GM18951 (cell line): Measurements from ENCODE around the gene FAM120AOS.

Experiments
- POLR2A ChIP-seq: IDR thresholded peaks from 4 replicates; pipeline ENCODE4 v1.6.1; 2011; ENCODE audit warnings: mild to moderate bottlenecking; ENCODE audit not compliant: insufficient read length, insufficient read depth; ENCODE audit errors: extremely low read depth
- in situ Hi-C: fragments of 300-500 bp; cut with MboI; formaldehyde crosslinking; loops from one replicate; pipeline ENCODE4 v1.12.0; 2022; ENCODE audit warnings: low sequenced_read_pairs, mixed read lengths, inconsistent platforms; ENCODE audit not compliant: unreplicated experiment

The FAM120AOS gene

DNA sequence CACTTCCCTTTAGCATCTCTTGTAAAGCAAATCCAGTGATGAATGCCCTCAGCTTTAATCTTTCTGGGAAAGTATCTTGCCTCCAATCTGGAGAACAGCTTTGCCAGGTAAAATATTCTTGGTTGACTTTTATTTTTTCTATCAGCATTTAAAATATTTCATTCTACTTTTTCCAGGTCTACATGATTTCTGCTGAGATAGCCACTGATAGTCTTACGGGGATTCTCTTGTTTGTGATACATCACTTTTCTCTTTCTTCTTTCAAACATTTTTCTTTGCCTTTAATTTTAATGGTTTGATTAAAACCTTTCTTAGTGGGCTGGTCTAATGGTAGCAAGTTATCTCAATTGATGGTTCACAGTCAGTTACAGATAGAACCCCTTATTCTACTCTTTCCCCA, 35.8 kb downstream of the FAM120AOS start:
- in situ Hi-C loops: no loop called here
- no peak for TF ChIP-seq POLR2A

DNA sequence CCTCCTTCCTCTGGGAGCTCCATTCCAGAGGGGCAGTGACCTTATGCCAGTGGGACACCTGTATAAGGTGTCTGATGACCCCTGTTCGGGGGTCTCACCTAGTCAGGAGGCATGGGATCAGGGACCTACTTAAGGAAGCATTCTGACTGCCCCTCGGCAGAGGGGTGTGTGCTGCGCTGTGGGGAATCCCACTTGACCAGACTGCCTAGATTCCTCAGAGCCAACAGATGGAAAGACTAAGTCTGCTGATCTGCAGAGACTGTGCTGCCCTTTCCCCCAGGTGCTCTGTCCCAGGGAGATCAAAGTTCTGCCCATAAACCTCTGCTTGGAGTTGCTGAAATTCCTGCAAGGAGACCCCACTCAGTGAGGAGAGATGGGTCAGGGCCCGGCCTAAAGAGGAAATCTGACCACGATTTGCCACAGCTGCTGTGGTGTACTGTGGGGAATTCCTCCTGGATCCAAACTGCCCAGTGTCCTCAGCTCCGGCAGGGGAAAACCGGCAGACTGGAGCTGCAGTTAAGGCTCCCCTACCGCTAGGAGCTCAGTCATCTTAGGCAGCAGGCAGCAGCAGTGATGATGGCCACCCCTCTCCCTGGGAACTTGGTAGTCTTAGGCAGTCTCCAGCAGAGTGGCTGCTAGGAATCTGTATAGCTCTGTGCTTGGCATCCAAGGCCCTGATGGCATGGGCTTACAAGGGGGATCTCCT, 36.7 kb downstream of the FAM120AOS start:
- in situ Hi-C loops: no loop called here
- TF ChIP-seq POLR2A: no peak

DNA sequence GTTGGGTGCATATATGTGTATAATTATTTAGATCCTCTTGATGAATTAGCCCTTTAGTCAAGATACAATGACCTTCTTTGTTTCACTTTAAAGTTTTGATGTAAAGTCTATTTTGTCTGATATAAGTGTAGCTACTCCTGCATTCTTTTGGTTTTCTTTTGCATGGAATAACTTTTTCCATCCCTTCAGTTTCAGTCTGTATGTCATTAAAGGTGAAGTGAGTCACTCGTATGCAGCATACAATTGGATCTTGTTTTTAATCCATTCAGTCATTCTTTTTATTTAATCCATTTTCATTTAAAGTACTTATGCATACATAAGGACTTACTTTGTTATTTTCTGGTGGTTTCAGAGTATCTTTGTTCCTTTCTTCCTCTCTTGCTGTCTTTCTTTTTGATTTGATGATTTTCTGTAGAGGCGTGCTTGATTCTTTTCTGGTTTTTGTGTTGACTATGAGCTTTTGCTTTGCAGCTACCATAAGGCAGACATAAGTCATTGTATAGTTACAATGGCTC, 38.1 kb downstream of the FAM120AOS start:
- no peak for TF ChIP-seq POLR2A
- in situ Hi-C loops: no loop called here

DNA sequence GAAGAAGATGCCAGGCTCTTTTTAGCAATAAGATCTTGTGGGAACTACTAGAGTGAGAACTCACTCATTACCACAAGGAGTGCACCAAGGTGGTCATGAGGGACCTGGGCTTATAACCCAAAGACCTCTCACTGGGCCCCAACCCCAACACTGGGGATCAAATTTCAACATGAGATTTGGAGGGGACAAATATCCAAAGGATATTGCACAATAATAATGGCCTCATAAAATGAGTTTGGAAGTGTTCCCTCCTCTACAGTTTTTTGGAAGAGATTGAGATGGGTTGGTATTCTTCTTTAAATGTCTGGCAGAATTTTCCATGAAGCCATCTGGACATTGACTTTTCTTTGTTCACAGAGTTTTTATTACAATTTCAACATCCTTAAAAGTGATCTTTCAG, 39.9 kb downstream of the FAM120AOS start:
- in situ Hi-C loops: no loop called here

DNA sequence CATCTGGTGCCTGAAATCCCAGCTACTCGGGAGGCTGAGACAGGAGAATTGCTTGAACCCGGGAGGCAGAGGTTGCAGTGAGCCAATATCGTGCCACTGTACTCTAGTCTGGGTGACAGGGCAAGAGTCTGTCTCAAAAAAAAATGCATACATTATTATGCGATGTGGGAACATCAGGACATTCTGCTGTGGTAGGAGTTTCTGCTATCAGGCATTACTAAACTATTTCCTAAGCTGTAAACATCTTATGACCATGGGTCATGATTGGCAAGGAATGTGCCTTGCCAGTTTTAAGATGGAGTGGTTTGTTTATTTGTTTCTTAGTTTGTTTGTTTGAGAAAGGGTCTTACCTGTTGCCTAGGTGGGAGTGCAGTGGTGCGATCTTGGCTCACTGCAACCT, 47.0 kb downstream of the FAM120AOS start:
- TF ChIP-seq POLR2A: no peak
- in situ Hi-C loops: no loop called here

More for the DNA sequence above, 39.9 kb downstream of the FAM120AOS start:
- TF ChIP-seq POLR2A: no peak

DNA sequence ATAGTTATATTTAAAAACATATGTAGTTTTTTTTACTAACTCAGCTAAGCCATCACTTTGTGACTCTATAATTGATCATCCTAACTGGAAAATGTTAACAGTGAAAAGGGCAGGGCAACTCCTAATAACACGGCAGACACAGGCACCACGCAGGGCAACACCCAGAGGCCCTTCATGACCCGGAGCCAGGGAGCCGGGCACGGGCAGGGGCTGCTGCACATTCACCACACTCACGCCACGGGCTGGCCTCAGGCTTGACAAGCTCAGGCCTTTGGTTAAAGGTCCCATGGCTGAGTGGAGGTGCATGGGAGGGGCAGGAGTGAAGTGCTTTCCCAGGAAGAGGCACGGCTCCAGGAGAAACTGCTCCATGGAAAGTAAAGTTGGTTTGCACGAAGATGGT, 54.9 kb downstream of the FAM120AOS start:
- in situ Hi-C loops: no loop called here
- TF ChIP-seq POLR2A: no peak

DNA sequence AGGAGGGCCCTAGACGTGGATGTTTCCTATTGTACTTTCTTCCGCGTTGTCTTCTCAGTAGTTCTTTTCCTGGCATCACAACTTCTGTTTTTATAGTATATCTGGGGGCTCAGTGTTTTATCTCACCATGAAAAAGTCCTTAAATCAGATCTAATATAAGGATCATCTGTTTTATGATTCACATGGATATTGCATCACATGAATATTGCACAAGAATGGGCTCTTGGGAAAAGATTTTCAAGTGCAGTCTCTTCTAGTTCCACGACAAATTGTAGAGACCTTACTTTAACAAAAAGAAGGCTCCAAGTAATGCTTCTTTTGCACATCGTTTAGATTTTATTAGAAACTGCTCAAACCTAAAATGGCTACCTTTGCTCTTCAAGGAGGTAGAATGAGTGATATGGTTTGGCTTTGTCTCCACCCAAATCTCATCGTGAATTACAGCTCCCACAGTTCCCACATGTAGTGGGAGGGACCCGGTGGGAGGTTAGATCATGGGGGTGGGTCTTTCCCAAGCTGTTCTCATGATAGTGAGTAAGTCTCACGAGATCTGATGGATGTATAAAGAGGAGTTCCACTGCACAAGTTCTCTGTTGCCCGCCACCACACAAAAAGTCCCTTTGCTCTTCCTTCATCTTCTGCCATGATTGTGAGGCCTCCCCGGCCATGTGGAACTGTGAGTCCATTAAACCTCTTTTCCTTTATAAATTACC, 55.6 kb downstream of the FAM120AOS start:
- in situ Hi-C loops: no loop called here
- no peak for TF ChIP-seq POLR2A
